Right renal pelvis (tissue), 4 donors: ENCODE measurements around the gene MAML3. TPM values are rescaled to one million over a fixed set of nuclear protein-coding genes. Genes with fewer than 3 reads are reported as not detected.

ENCODE experiments used
- DNase-seq, 4 donors: peaks; one replicate each; pipeline ENCODE4 v3.0.0-alpha.2; 2013; ENCODE audit warnings: low read depth in 4 of 4, low spot score in 3 of 4, missing footprints in 1 of 4
- polyA plus RNA-seq, 4 donors: library from polyadenylated mRNA; unstranded; fragments of 120-200 nt; gene quantifications; one replicate each; pipeline ENCODE4 v1.2.1, GENCODE V29; 2013; ENCODE audit not compliant: insufficient read length in 4 of 4

The MAML3 gene
- polyA plus RNA-seq = 10 to 100 TPM; 17.4 to 19.8 (median 17.9) TPM

- peak; percentile 88 to 91 (median 88) for DNase-seq
Measured at GRCh38 chr4:140153718-140154571, at the start of gene MAML3. Gene MAML3 (minus strand): TSS chr4:140154184. CDS start chr4:140153327, 857 bp downstream.

- no peak for DNase-seq
Measured at GRCh38 chr4:140198942-140199341, 45.0 kb upstream of the MAML3 start.

GRCh38 chr4:140195806-140196205 is 41.8 kb upstream of the MAML3 start:
- no peak for DNase-seq

- DNase-seq = no peak
Measured at GRCh38 chr4:140189805-140190204, 35.8 kb upstream of the MAML3 start.

- DNase-seq = peak in 2 of 4 donors; percentile 2 to 3
Measured at GRCh38 chr4:140188975-140189374, 35.0 kb upstream of the MAML3 start.

GRCh38 chr4:140187316-140187695 is 33.3 kb upstream of the MAML3 start:
- no peak for DNase-seq

- no peak for DNase-seq
Measured at GRCh38 chr4:140186651-140187315, 32.8 kb upstream of the MAML3 start.

- DNase-seq = no peak
Measured at GRCh38 chr4:140186082-140186438, 32.1 kb upstream of the MAML3 start.

- DNase-seq = no peak
Measured at GRCh38 chr4:140185412-140186081, 31.6 kb upstream of the MAML3 start.

- DNase-seq = no peak
Measured at GRCh38 chr4:140183270-140183669, 29.3 kb upstream of the MAML3 start.

- no peak for DNase-seq
Measured at GRCh38 chr4:140180577-140180976, 26.6 kb upstream of the MAML3 start.

GRCh38 chr4:140176735-140177134 is 22.8 kb upstream of the MAML3 start:
- no peak for DNase-seq

GRCh38 chr4:140174543-140174942 is 20.6 kb upstream of the MAML3 start:
- no peak for DNase-seq

- DNase-seq = no peak
Measured at GRCh38 chr4:140172960-140173359, 19.0 kb upstream of the MAML3 start.

GRCh38 chr4:140170299-140170698 is 16.3 kb upstream of the MAML3 start:
- no peak for DNase-seq

- no peak for DNase-seq
Measured at GRCh38 chr4:140168936-140169335, 15.0 kb upstream of the MAML3 start.

- DNase-seq = no peak
Measured at GRCh38 chr4:140168474-140168873, 14.5 kb upstream of the MAML3 start.

GRCh38 chr4:140163029-140163810 is 9.2 kb upstream of the MAML3 start:
- DNase-seq = no peak

- DNase-seq = no peak
Measured at GRCh38 chr4:140162596-140162995, 8.6 kb upstream of the MAML3 start.

GRCh38 chr4:140158365-140159030 is 4.5 kb upstream of the MAML3 start:
- DNase-seq = no peak
